OCI-LY7 (cell line): ENCODE data around the gene UNC79. TPM values are rescaled to one million over a fixed set of nuclear protein-coding genes. Genes with fewer than 3 reads are reported as not detected.

Source experiments
- BruUV-seq: library from RNA; stranded (reverse); fragments of 400-500 nt; replicated peaks from 2 replicates; lab custom pipeline; 2021; lab: Mats Ljungman, UMichigan
- CTCF ChIA-PET: fragments of 300-600 bp; sonication (Branson Sonifier 250); formaldehyde crosslinking; loops from one replicate; lab custom pipeline; 2022; ENCODE audit warnings: antibody characterized with exemption; ENCODE audit not compliant: unreplicated experiment; lab: Charles Lee
- POLR2A ChIA-PET: fragments of 300-600 bp; sonication (Branson Sonifier 250); formaldehyde crosslinking; loops from one replicate; lab custom pipeline; 2022; ENCODE audit warnings: antibody characterized with exemption; lab: Charles Lee
- DNase-seq: peaks from one replicate; pipeline ENCODE4 v3.0.0-alpha.2; 2015; ENCODE audit warnings: low spot score
- H2AFZ ChIP-seq: fragments of 200-600 bp; sonication (generic), shearing (Covaris generic); 2 replicates; pipeline ENCODE4 v1.6.1; 2014; ENCODE audit warnings: mild to moderate bottlenecking, antibody characterized with exemption, low read length, moderate library complexity
- H3K27ac ChIP-seq: fragments of 200-600 bp; sonication (generic); 2 replicates; pipeline ENCODE4 v1.5.1; 2014; ENCODE audit warnings: mixed run types, low read depth, mild to moderate bottlenecking, moderate library complexity, low read length, inconsistent platforms; ENCODE audit not compliant: poor library complexity, severe bottlenecking
- H3K36me3 ChIP-seq: fragments of 200-600 bp; sonication (generic); 2 replicates; pipeline ENCODE4 v1.6.1; 2014; ENCODE audit warnings: mild to moderate bottlenecking, antibody characterized with exemption, low read length, moderate library complexity, mixed read lengths; ENCODE audit not compliant: insufficient read depth
- H3K4me1 ChIP-seq: fragments of 200-600 bp; sonication (generic); 2 replicates; pipeline ENCODE4 v1.5.1; 2014; ENCODE audit warnings: mild to moderate bottlenecking, low read length; ENCODE audit not compliant: insufficient read depth, poor library complexity, severe bottlenecking
- H3K4me2 ChIP-seq: fragments of 200-600 bp; sonication (generic); 2 replicates; pipeline ENCODE4 v1.6.1; 2014; ENCODE audit warnings: mild to moderate bottlenecking, low read length
- H3K4me3 ChIP-seq: fragments of 200-600 bp; sonication (generic); 2 replicates; pipeline ENCODE4 v1.5.1; 2014; ENCODE audit warnings: mild to moderate bottlenecking, low read depth, low read length; ENCODE audit not compliant: poor library complexity, severe bottlenecking
- H3K79me2 ChIP-seq: fragments of 200-600 bp; sonication (generic); 2 replicates; pipeline ENCODE4 v1.6.1; 2016; ENCODE audit warnings: low read depth, mild to moderate bottlenecking, low read length, moderate library complexity, mixed read lengths; ENCODE audit not compliant: insufficient read depth
- H3K9me2 ChIP-seq: fragments of 200-600 bp; sonication (generic); 2 replicates; pipeline ENCODE4 v1.6.1; 2016; ENCODE audit warnings: mild to moderate bottlenecking, low read length, mixed read lengths; ENCODE audit not compliant: insufficient read depth
- H3K9me3 ChIP-seq: fragments of 200-600 bp; sonication (generic); 2 replicates; pipeline ENCODE4 v1.6.1; 2014; ENCODE audit warnings: mild to moderate bottlenecking, mixed run types, low read length, mixed read lengths
- H4K20me1 ChIP-seq: fragments of 200-600 bp; sonication (generic); 2 replicates; pipeline ENCODE4 v1.6.1; 2014; ENCODE audit warnings: mild to moderate bottlenecking, antibody characterized with exemption, low read length, moderate library complexity, mixed read lengths; ENCODE audit not compliant: insufficient read depth
- EZH2phosphoT487 ChIP-seq: fragments of 200-600 bp; sonication (generic); IDR thresholded peaks from 2 replicates; pipeline ENCODE4 v1.6.1; 2018; ENCODE audit warnings: low read depth, borderline replicate concordance, mild to moderate bottlenecking, mixed run types, antibody characterized with exemption, low read length, moderate library complexity, mixed read lengths
- intact Hi-C: fragments of 100-400 bp; cut with micrococcal nuclease; formaldehyde crosslinking; loops from one replicate; pipeline ENCODE4 v1.10.0; 2022; ENCODE audit not compliant: unreplicated experiment
- total RNA-seq, 2 experiments: library from RNA; depleted of rRNA in 1 of 2; stranded (reverse); fragments of >200 nt in 1 of 2; shearing (Covaris generic) in 1 of 2; gene quantifications; 2 replicates each; pipeline ENCODE4 v1.2.3, GENCODE V29; 2014 to 2022
- TF ChIP-seq, protein P1 (sequence below): fragments of 200-600 bp; sonication (generic); conservative IDR thresholded peaks from 2 replicates; pipeline ENCODE4 v1.5.1; 2014; ENCODE audit warnings: mild to moderate bottlenecking, antibody characterized with exemption, low read length, moderate library complexity, mixed read lengths

UNC79 gene
- total RNA-seq, 2 experiments from 2014 or later, result 0.17 to 0.19 TPM

DNA sequence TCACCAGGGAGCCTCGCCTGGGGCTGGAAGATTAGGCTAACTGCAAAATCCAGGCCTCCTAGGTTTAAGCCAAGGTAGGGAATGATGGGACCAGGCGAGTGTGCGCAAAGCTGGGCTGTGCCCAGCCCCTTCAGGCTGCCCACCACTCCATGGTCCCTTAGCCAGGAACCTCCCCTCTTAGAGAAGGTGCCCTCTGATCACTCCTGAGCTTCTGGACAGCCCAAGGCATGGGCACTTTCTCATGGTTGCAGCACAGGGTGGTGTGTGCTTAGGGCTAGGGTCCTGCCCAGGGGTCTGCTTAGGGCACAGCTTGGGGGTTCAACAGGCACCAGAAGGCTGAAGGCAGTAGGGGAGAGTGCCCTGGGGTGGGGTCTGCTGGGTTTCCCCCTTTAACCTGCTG, 288.5 kb downstream of the UNC79 start:
- no TSS peak for BruUV-seq
- no peaks in the 10 kb centered on the region for H3K9me2 ChIP-seq
- no peak overlapping the region for H3K4me2 ChIP-seq
- no peaks in the 10 kb centered on the region for H3K4me1 ChIP-seq
- ChIA-PET CTCF (no interaction called here), POLR2A (interaction anchor here (1.0 kb wide), 1 partner anchor 17 kb away, joined by 3 read pairs; no protein-coding TSS in a partner anchor)
- H3K79me2 ChIP-seq, result no peaks in the 10 kb centered on the region
- H3K4me3 ChIP-seq, result no peak overlapping the region
- DNase-seq, result no peak
- H3K36me3 ChIP-seq, result no peaks in the 10 kb centered on the region
- intact Hi-C loops, result no loop called here
- H3K9me3 ChIP-seq, result no peaks in the 10 kb centered on the region
- TF ChIP-seq EZH2phosphoT487, result no peak
- TF ChIP-seq, protein P1, sequence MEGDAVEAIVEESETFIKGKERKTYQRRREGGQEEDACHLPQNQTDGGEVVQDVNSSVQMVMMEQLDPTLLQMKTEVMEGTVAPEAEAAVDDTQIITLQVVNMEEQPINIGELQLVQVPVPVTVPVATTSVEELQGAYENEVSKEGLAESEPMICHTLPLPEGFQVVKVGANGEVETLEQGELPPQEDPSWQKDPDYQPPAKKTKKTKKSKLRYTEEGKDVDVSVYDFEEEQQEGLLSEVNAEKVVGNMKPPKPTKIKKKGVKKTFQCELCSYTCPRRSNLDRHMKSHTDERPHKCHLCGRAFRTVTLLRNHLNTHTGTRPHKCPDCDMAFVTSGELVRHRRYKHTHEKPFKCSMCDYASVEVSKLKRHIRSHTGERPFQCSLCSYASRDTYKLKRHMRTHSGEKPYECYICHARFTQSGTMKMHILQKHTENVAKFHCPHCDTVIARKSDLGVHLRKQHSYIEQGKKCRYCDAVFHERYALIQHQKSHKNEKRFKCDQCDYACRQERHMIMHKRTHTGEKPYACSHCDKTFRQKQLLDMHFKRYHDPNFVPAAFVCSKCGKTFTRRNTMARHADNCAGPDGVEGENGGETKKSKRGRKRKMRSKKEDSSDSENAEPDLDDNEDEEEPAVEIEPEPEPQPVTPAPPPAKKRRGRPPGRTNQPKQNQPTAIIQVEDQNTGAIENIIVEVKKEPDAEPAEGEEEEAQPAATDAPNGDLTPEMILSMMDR, result no peak
- H3K27ac ChIP-seq, result no peak overlapping the region
- no peaks in the 10 kb centered on the region for H4K20me1 ChIP-seq
- no peak overlapping the region for H2AFZ ChIP-seq

DNA sequence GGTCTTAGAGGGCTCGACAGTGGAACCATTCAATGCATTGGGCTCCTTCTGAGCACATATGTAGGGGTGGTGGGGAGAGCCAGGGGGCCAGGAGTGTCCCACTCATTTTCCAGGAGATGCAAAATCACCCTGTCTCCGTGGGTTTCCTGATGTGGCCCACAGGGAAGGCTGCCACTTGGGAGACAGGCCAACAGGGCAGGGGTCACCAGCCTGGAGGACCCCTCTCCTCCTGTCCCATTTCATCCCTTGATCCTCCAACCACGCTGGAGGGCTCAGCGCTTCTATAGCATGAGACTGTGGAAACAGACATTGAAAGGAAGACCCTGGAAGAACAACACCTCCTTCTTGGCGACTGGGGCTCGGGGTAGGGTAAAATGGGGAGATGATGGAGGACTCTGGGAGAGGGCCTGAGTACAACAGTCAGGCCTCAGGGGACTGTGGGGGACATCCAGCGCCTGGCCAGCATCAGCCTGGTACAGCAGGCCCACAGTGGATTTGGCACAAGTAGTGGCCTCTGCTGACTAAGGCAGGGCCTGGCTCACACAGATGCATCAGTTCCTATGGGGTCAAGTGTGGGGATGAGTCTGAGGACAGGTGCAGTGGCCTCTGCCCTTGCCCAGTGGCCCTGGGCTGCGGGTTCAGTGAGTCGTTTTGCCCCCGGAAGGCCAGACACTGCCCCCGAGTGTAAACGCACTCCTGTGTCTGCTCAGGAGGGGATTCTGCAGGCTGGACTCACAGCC, 289.5 kb downstream of the UNC79 start:
- BruUV-seq, result no TSS peak
- no peaks in the 10 kb centered on the region for H3K79me2 ChIP-seq
- no peaks in the 10 kb centered on the region for H3K9me2 ChIP-seq
- H2AFZ ChIP-seq, result no peak overlapping the region
- no peak overlapping the region for H3K4me3 ChIP-seq
- H4K20me1 ChIP-seq, result no peaks in the 10 kb centered on the region
- TF ChIP-seq, protein P1, result no peak
- TF ChIP-seq EZH2phosphoT487, result no peak
- no peak overlapping the region for H3K4me2 ChIP-seq
- H3K9me3 ChIP-seq, result no peaks in the 10 kb centered on the region
- CTCF ChIA-PET, result no interaction called here
- POLR2A ChIA-PET, result interaction anchor here (1.0 kb wide), 1 partner anchor 18 kb away, joined by 3 read pairs; no protein-coding TSS in a partner anchor
- intact Hi-C loops, result no loop called here
- H3K36me3 ChIP-seq, result no peaks in the 10 kb centered on the region
- no peak for DNase-seq
- H3K27ac ChIP-seq, result no peak overlapping the region
- no peaks in the 10 kb centered on the region for H3K4me1 ChIP-seq

GRCh38 chr14:93720981-93721483, 290.3 kb downstream of the UNC79 start:
- TF ChIP-seq, protein P1, result no peak
- no peak for TF ChIP-seq EZH2phosphoT487
- no peaks in the 10 kb centered on the region for H3K36me3 ChIP-seq
- no peak overlapping the region for H3K4me3 ChIP-seq
- CTCF ChIA-PET, result no interaction called here
- H3K9me2 ChIP-seq, result no peaks in the 10 kb centered on the region
- no peaks in the 10 kb centered on the region for H3K4me1 ChIP-seq
- H3K79me2 ChIP-seq, result no peaks in the 10 kb centered on the region
- DNase-seq, result no peak
- intact Hi-C loops, result no loop called here
- H4K20me1 ChIP-seq, result no peaks in the 10 kb centered on the region
- no peaks in the 10 kb centered on the region for H3K9me3 ChIP-seq
- no peak overlapping the region for H3K4me2 ChIP-seq
- no TSS peak for BruUV-seq
- H2AFZ ChIP-seq, result no peak overlapping the region
- no peak overlapping the region for H3K27ac ChIP-seq
- POLR2A ChIA-PET, result no interaction called here
